Trophoblast cell (in vitro differentiated cells and primary cell): ENCODE results near the gene STAT2.

Source experiments
- DNase-seq, 2 donors: peaks; one replicate each; pipeline ENCODE4 v3.0.0-alpha.2; 2016
- H2AFZ ChIP-seq: 2 replicates; pipeline ENCODE4 v1.6.1; 2013; ENCODE audit warnings: low read length, moderate library complexity, mild to moderate bottlenecking; ENCODE audit not compliant: insufficient read depth, poor library complexity
- H2AK5ac ChIP-seq: 2 replicates; pipeline ENCODE4 v1.6.1; 2013; ENCODE audit warnings: mild to moderate bottlenecking, low read length
- H2BK120ac ChIP-seq: 2 replicates; pipeline ENCODE4 v1.6.1; 2013; ENCODE audit warnings: low read length, mild to moderate bottlenecking, moderate library complexity; ENCODE audit not compliant: insufficient read depth, poor library complexity
- H2BK12ac ChIP-seq: 2 replicates; pipeline ENCODE4 v1.6.1; 2013; ENCODE audit warnings: mild to moderate bottlenecking, low read length, moderate library complexity
- H2BK5ac ChIP-seq: 2 replicates; pipeline ENCODE4 v1.6.1; 2013; ENCODE audit warnings: low read length, low read depth, moderate library complexity, mild to moderate bottlenecking; ENCODE audit not compliant: poor library complexity
- H3K14ac ChIP-seq: 2 replicates; pipeline ENCODE4 v1.6.1; 2013; ENCODE audit warnings: mild to moderate bottlenecking, low read length
- H3K18ac ChIP-seq: 2 replicates; pipeline ENCODE4 v1.6.1; 2013; ENCODE audit warnings: mild to moderate bottlenecking, low read length
- H3K23ac ChIP-seq: 2 replicates; pipeline ENCODE4 v1.6.1; 2013; ENCODE audit warnings: low read length
- H3K27ac ChIP-seq: 2 replicates; pipeline ENCODE4 v1.5.1; 2013; ENCODE audit warnings: low read depth, mild to moderate bottlenecking, inconsistent platforms, low read length, moderate library complexity
- H3K27me3 ChIP-seq: 2 replicates; pipeline ENCODE4 v1.6.1; 2013; ENCODE audit warnings: inconsistent platforms, mild to moderate bottlenecking, low read length, moderate library complexity; ENCODE audit not compliant: insufficient read depth
- H3K36me3 ChIP-seq, 2 experiments: 1 replicate in 1 of 2; 2 replicates in 1 of 2; pipeline ENCODE4 v1.6.1; 2013; ENCODE audit warnings: low read length in 2 of 2, mild to moderate bottlenecking in 2 of 2, moderate library complexity in 1 of 2; ENCODE audit not compliant: insufficient read depth in 2 of 2, control insufficient read depth in 1 of 2
- H3K4ac ChIP-seq: 2 replicates; pipeline ENCODE4 v1.6.1; 2013; ENCODE audit warnings: low read depth, mild to moderate bottlenecking, low read length, moderate library complexity
- H3K4me1 ChIP-seq, 2 experiments: 1 replicate in 1 of 2; 2 replicates in 1 of 2; pipeline ENCODE4 v1.6.1; 2013; ENCODE audit warnings: low read length in 2 of 2, mild to moderate bottlenecking in 2 of 2, moderate library complexity in 1 of 2; ENCODE audit not compliant: insufficient read depth in 2 of 2, control insufficient read depth in 1 of 2
- H3K4me2 ChIP-seq: 2 replicates; pipeline ENCODE4 v1.6.1; 2013; ENCODE audit warnings: inconsistent platforms, mild to moderate bottlenecking, low read length, moderate library complexity
- H3K4me3 ChIP-seq: 2 replicates; pipeline ENCODE4 v1.5.1; 2013; ENCODE audit warnings: mild to moderate bottlenecking, low read depth, low read length, inconsistent platforms
- H3K79me1 ChIP-seq: one replicate; pipeline ENCODE4 v1.6.1; 2013; ENCODE audit warnings: low read length
- H3K79me2 ChIP-seq: 2 replicates; pipeline ENCODE4 v1.6.1; 2013; ENCODE audit warnings: low read length, mild to moderate bottlenecking; ENCODE audit not compliant: control insufficient read depth, insufficient read depth, poor library complexity
- H3K9ac ChIP-seq: 2 replicates; pipeline ENCODE4 v1.6.1; 2013; ENCODE audit warnings: mild to moderate bottlenecking, low read length
- H3K9me3 ChIP-seq: 2 replicates; pipeline ENCODE4 v1.6.1; 2013; ENCODE audit warnings: low read depth, mild to moderate bottlenecking, control low read depth, inconsistent platforms, low read length; ENCODE audit not compliant: insufficient read depth
- H4K12ac ChIP-seq: 2 replicates; pipeline ENCODE4 v1.6.1; 2013; ENCODE audit warnings: low read depth, mild to moderate bottlenecking, low read length, moderate library complexity
- H4K8ac ChIP-seq: 2 replicates; pipeline ENCODE4 v1.6.1; 2013; ENCODE audit warnings: low read depth, mild to moderate bottlenecking, low read length, moderate library complexity
- H4K91ac ChIP-seq: one replicate; pipeline ENCODE4 v1.6.1; 2013; ENCODE audit warnings: low read depth, mild to moderate bottlenecking, low read length, moderate library complexity
- WGBS: extraction: QIAGEN DNeasy Blood & Tissue Kit; methylation state at CpG from one replicate; pipeline ENCODE4 v1.1.7; 2013; ENCODE audit warnings: missing lambda C conversion rate; ENCODE audit not compliant: insufficient read length, insufficient coverage; ENCODE audit errors: extremely low coverage; 5-methylcytosine and 5-hydroxymethylcytosine counted together

STAT2 gene

DNA sequence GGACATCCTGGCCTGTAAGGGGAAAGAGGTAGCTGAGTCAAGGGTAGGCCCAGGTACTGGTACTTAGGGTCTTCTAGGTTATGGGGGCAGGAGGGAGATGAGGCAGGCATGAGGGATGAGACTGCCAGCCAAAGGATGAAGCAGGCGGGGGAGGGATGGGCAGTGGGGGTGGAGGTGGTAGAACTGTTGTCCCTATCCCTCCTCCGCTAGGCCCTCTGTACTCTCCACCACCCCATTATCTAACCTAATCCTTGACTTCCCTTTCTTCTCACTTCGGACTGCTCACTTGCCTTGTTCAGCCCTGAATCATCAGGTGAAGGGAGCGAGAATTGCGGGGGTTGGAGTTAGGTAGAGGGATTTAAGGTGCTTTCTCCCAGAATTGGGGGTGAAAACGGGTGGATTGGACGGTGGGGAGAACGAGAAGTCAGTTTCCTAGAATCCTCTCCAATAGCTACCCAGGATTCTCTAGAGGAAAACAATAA is 26.7 kb downstream of the STAT2 start:
- H3K27me3 ChIP-seq = no peaks in the 10 kb centered on the region
- H2BK120ac ChIP-seq = peak overlapping the region; percentile 48
- H3K79me2 ChIP-seq = peaks cover 2% of the 10 kb centered on the region
- H3K36me3 ChIP-seq = no peaks in the 10 kb centered on the region
- H2BK12ac ChIP-seq = no peak overlapping the region
- H3K4me2 ChIP-seq = peak overlapping the region; percentile 82
- peak overlapping the region; percentile 77 for H3K18ac ChIP-seq
- peak overlapping the region; percentile 93 for H4K91ac ChIP-seq
- H3K23ac ChIP-seq = no peak overlapping the region
- H3K4ac ChIP-seq = peak overlapping the region; percentile 53
- peak overlapping the region; percentile 14 for H3K9ac ChIP-seq
- WGBS = no CpG with 5 or more reads among the region's 8 CpGs
- DNase-seq = no peak
- H4K12ac ChIP-seq = peak overlapping the region; percentile 69
- peak overlapping the region; percentile 21 for H2AFZ ChIP-seq
- peaks cover 8% of the 10 kb centered on the region for H3K79me1 ChIP-seq
- peak overlapping the region; percentile 51 for H2AK5ac ChIP-seq
- no peaks in the 10 kb centered on the region for H3K9me3 ChIP-seq
- H4K8ac ChIP-seq = peak overlapping the region; percentile 94
- H2BK5ac ChIP-seq = peak overlapping the region; percentile 23
- peak overlapping the region; percentile 95 for H3K27ac ChIP-seq
- H3K4me1 ChIP-seq = peaks cover 7 to 8% of the 10 kb centered on the region in 2 experiments
- peak overlapping the region; percentile 67 for H3K14ac ChIP-seq
- H3K4me3 ChIP-seq = peak overlapping the region; percentile 62

DNA sequence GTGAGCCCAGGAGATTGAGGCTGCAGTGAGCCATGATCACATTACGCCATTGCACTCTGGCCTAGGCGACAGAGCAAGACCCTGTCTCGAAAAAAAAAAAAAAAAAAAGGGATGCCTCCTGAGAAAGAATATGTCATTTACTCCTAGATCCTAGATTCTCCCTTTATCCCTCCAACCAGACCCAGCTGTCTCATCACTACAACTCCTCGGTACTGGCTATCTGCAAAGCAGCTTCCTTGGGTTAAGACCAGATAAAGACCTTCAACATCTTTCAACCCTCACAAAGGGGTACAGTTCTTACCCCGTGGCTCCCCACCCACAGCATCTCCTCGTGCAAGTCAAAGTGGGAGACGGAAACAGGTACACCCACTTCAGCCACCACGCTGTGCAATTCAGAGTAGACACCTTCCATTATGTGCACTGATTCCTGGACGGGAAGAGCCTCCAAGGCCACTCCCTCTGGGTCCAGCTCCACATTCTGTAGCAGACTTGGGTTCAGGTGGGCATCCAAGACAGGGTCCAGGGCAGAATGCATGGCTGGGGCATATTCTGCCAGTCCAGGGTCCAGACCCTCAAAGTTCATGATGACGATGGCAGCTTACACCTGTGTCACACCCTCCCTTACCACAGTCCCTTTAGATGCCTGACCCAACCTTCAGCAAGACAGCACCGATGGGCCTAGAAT is 27.3 kb downstream of the STAT2 start:
- peaks cover 7 to 8% of the 10 kb centered on the region in 2 experiments for H3K4me1 ChIP-seq
- peak overlapping the region; percentile 82 for H3K4me2 ChIP-seq
- peak overlapping the region; percentile 94 for H4K8ac ChIP-seq
- DNase-seq = no peak
- H3K36me3 ChIP-seq = no peaks in the 10 kb centered on the region
- no peak overlapping the region for H3K18ac ChIP-seq
- no peak overlapping the region for H3K9ac ChIP-seq
- WGBS = no CpG with 5 or more reads among the region's 11 CpGs
- H3K4me3 ChIP-seq = no peak overlapping the region
- H3K27me3 ChIP-seq = no peaks in the 10 kb centered on the region
- H3K4ac ChIP-seq = peak overlapping the region; percentile 28
- H4K12ac ChIP-seq = peak overlapping the region; percentile 69
- H3K79me1 ChIP-seq = peaks cover 8% of the 10 kb centered on the region
- no peak overlapping the region for H2BK120ac ChIP-seq
- peak overlapping the region; percentile 93 for H4K91ac ChIP-seq
- H3K27ac ChIP-seq = no peak overlapping the region
- peak overlapping the region; percentile 1 for H2AFZ ChIP-seq
- H3K23ac ChIP-seq = no peak overlapping the region
- peak overlapping the region; percentile 5 for H2BK12ac ChIP-seq
- peaks cover 2% of the 10 kb centered on the region for H3K79me2 ChIP-seq
- peak overlapping the region; percentile 51 for H2AK5ac ChIP-seq
- H3K9me3 ChIP-seq = no peaks in the 10 kb centered on the region
- H3K14ac ChIP-seq = peak overlapping the region; percentile 36
- no peak overlapping the region for H2BK5ac ChIP-seq

DNA sequence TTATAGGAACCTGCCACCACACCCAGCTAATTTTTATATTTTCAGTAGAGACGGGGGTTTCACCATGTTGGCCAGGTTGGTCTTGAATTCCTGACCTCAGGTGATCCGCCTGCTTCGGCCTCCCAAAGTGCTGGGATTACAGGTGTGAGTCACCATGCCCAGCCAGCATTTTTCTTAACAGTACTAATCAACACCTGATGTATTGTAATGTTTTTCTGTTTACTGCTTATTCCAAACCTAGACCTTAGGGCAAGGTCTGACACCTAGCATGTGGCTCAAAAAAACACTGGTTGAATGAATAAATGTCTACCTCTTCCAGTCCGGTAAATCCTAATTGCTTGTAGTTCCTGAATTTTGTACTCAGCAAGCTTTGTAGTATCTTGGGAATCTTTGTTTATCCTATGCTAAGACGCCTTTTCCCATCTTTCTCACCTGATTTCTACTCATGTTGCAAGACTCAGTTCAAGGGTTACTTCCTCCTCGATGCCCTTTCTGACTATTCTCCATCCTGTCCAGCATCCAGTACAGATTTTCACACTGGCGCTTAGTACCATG is 28.9 kb downstream of the STAT2 start:
- Histone ChIP-seq H2BK5ac (no peak overlapping the region), H2AFZ (no peak overlapping the region), H3K4me2 (no peak overlapping the region), H3K14ac (no peak overlapping the region), H4K12ac (no peak overlapping the region), H3K79me1 (peaks cover 8% of the 10 kb centered on the region), H3K36me3 (peaks cover 5 to 6% of the 10 kb centered on the region in 2 experiments), H4K8ac (no peak overlapping the region), H3K9ac (no peak overlapping the region), H3K27me3 (no peaks in the 10 kb centered on the region), H3K4me3 (no peak overlapping the region), H3K18ac (no peak overlapping the region), H2AK5ac (no peak overlapping the region), H3K9me3 (no peaks in the 10 kb centered on the region), H3K4ac (no peak overlapping the region), H3K4me1 (peaks cover 7 to 8% of the 10 kb centered on the region in 2 experiments), H4K91ac (no peak overlapping the region), H2BK12ac (no peak overlapping the region), H3K79me2 (peaks cover 2% of the 10 kb centered on the region), H3K27ac (no peak overlapping the region), H2BK120ac (no peak overlapping the region), H3K23ac (no peak overlapping the region)
- no CpG with 5 or more reads among the region's 7 CpGs for WGBS
- peak; percentile 64 to 67 for DNase-seq

DNA sequence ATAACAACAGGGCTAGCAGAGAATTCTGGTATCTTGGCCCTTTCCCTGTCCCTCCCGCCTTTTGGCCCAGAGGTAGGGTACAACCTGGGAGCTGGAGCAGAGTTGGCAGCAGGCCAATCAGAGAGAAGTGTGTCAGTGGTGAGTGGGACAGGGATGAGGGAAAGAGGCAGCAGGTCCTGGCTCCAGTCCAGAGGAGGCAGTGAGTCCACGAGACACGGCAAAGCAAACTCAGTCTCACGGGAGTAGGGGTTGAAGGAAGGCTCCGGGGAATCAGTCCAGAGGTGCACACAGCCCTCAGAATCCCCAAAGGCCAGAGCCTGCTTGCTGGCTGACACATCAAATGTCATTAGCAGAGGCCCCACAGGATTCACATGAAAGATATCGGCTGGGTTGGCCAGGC is 33.4 kb downstream of the STAT2 start:
- no peak overlapping the region for H4K91ac ChIP-seq
- H3K4me3 ChIP-seq = no peak overlapping the region
- no peak overlapping the region for H2BK120ac ChIP-seq
- peaks cover 0 to 2% of the 10 kb centered on the region in 2 experiments for H3K4me1 ChIP-seq
- H4K8ac ChIP-seq = no peak overlapping the region
- WGBS = no CpG with 5 or more reads among the region's 6 CpGs
- DNase-seq = no peak
- no peak overlapping the region for H2AFZ ChIP-seq
- H3K9me3 ChIP-seq = no peaks in the 10 kb centered on the region
- no peak overlapping the region for H3K14ac ChIP-seq
- no peak overlapping the region for H3K18ac ChIP-seq
- no peak overlapping the region for H2BK12ac ChIP-seq
- H3K79me2 ChIP-seq = no peaks in the 10 kb centered on the region
- H3K27ac ChIP-seq = no peak overlapping the region
- H4K12ac ChIP-seq = no peak overlapping the region
- no peak overlapping the region for H3K23ac ChIP-seq
- H3K4ac ChIP-seq = no peak overlapping the region
- H2BK5ac ChIP-seq = no peak overlapping the region
- H3K79me1 ChIP-seq = no peaks in the 10 kb centered on the region
- H3K4me2 ChIP-seq = no peak overlapping the region
- no peaks in the 10 kb centered on the region for H3K27me3 ChIP-seq
- no peak overlapping the region for H3K9ac ChIP-seq
- peaks cover 7 to 11% of the 10 kb centered on the region in 2 experiments for H3K36me3 ChIP-seq
- H2AK5ac ChIP-seq = no peak overlapping the region
